ENCODE measurements around the gene SPTBN4.
A peak's percentile ranks its signal among the peaks of the same experiment; 100 is the strongest.

Gene SPTBN4

DNA sequence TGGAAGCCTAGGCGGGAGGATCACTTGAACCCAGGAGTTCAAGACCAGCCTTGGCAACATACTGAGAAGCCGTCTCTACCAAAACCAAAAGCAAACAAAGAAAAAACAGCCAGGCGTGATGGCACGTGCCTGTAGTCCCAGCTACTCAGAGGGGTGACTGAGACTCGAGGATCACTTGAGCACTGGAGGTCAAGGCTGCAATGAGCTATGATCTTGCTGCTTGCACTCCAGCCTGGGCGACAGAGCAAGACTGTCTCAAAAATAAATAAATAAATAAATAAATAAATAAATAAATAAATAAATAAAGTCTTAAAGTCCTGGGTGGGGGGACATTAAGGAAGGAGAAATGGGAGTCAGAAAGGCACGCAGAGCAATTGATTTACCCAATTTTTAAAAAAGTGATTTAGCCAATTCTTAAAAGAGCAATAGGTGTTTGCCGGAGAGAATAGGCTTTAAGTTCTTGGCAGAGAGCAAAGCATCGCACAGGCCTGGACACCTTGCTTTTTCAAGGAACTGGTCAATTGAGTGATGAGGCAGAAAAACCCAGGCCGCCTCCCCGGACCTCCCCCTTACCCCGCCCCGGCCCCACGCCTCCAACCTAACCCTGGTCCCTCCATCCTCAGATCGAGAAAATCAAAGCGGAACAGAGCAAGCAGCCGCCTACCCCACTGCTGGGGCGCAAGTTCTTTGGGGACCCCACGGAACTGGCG, 100.4 kb downstream of the SPTBN4 start:
- no peak for DNase-seq

- DNase-seq: no peak
Observed at GRCh38 chr19:40567750-40568494, 101.1 kb downstream of the SPTBN4 start.

DNA sequence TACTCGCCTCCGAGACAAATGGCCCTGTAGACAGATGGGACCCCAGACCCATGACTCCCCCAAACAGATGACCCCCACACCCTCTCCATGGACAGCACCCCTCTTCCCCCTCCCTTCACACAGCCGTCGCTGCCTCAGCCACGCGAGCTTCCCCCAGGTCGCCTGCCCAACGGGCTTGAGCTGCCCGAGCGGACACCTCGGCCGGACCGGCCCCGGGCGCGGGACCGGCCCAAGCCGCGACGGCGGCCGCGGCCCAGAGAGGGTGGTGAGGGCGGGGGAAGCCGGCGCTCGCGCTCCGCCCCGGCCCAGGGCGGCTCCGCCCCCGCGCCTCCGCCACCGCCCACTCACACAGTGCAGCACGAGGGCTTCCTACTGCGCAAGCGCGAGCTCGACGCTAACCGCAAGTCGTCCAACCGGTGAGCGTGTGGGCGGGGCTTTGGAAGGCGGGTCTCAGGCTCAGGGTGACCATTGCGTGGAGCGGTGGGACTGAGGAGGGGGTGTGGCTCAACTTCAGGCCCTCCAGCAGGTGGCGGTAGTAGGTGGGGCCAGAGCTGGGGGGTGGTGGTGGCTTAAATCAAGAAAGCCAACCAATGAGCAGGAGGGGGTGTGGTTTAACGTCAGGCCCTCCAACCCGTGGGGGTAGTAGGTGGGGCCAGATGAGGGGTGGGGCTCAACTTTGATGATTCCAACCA, 103.7 kb downstream of the SPTBN4 start:
- DNase-seq: peak; percentile 94 to 97

- DNase-seq: no peak
Observed at GRCh38 chr19:40571005-40571318, 104.2 kb downstream of the SPTBN4 start.

- DNase-seq: no peak
Observed at GRCh38 chr19:40571831-40572495, 105.2 kb downstream of the SPTBN4 start.

DNA sequence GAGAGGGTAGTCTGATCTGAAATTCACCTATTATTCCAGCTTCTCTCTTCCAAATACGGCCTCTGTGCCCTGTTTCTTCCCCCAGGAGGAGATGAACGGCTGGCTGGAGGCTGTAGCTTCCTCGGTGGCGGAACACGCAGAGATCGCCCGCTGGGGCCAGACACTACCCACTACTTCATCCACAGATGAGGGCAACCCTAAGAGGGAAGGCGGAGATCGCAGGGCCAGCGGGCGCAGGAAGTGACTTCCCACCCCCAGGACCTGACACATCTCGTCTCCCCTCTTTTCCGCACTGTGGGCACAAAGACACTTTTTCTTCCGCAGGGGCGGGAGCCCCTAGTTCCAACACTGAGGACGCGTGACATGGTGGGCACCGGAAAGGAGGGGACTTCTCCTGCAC, 108.5 kb downstream of the SPTBN4 start:
- no peak for DNase-seq

DNA sequence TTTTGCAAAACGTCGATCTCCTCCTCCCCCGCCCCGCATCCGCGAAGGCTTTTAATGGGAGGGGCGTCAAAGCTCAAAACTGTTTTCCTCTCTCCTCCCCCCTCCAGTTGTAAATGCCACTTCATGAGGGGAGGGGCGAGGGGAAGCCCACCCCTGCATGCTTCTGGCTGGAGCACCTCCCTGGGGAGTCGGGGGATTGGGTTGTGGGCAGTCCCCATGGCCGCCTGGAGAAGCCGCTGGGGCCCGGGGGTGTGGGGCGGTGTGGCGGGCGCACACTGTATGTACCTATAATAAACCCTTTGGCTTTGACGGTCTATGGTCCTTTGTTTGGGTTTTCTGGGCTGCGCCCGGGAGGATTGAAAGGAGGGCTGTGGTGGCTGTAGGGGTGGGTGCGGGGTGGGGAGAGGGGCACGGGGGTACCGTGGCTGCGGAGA, 109.4 kb downstream of the SPTBN4 start:
- DNase-seq: peak in 1 of 2 donors; percentile 19

DNA sequence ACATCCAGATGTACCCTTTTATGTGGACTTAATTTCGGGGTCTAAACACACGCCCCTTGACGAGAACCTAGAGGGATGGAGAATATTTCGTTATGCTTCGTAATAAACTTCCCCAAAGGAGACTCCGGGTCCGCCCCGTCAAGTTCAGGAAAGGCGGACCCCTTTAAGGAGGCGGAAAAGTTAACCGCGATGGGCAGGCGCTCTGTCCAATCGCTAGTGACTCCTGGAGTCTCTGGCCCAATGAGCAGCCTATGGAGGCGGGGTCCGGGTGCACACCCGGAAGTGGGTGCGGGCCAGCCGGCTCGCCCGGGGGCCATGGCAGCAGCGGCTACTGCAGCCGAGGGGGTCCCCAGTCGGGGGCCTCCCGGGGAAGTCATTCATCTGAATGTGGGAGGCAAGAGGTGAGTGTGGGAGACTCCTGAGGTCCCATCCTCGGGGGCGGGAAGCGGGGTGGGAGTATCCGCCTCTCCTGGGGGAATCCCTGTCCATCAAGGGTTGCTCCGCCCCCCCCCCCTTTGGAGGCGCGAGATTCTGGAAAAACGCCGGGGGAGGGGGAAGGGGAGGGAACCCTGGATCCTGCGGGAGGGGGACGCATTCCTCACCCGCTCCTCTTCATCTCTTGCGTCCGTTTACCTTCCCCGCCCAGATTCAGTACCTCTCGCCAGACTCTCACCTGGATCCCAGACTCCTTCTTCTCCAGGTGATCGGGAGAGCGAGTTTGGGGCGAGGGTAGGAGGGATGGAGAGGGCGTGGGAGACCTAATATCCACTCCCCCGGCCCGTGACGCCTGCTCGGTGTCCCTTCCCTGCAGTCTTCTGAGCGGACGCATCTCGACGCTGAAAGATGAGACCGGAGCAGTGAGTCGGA, 110.0 kb downstream of the SPTBN4 start, which contains the start of gene SHKBP1:
SHKBP1 (plus strand) TSS at position 289 of the 867 bp plus-strand sequence; CDS start at position 316, 27 bp downstream.
- peak; percentile 92 for DNase-seq

DNA sequence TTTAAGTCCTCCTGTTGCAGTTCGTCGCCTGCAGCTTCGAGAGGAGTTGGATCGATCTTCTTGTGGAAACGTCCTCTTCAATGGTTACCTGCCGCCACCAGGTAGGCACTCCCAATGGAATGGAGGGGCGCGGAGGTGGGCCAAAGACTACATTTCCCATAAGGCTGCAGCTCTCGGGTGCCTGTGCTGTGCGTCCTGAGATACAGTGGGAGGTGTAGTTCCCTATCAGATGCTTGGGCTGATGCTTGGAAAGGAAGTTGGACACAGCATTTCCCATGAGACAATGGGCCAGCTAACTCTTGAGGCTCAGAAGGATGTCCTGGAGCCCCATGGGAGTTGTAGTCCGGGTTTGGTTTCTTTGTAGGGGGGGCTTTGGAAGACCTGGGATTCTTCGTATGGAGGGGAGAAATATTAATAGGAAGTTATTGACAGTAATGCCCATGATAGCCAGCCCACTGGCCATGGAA, 111.7 kb downstream of the SPTBN4 start:
- no peak for DNase-seq

DNA sequence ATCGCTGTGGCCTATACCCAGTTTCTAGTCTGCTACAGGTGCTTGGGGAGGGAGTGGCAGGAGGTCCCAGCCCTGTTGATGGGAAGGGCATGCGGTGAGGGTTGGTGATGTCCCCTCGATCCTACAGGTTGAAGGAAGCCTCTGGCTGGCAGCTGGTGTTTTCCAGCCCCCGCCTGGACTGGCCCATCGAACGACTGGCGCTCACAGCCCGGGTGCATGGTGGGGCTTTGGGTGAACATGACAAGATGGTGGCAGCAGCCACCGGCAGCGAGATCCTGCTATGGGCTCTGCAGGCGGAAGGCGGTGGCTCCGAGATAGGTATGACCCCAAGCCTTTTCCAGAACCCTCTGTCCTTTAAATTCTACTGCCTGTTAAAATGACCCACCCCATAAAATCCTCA, 113.8 kb downstream of the SPTBN4 start:
- no peak for DNase-seq

GRCh38 chr19:40581531-40581930, 114.7 kb downstream of the SPTBN4 start:
- DNase-seq: no peak

DNA sequence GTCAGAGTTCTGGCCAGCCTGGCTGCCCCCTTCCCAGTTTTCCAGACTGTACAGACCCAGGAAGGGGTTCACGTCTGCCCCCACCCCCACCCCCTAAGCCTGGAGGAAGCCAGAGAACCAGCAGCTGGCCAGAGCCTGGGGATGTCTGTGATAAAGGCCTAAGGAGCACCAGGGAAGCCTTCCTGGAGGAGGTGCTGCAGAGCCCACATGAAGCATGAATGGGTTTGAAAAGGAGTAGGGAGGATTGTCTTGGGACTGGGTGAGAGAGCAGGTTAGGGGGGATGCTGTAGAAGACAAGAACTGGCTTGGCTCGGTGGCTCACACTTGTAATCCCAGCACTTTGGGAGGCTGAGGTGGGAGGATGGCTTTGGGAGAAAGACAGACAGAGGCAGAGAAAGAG, 115.7 kb downstream of the SPTBN4 start:
- DNase-seq: no peak

DNA sequence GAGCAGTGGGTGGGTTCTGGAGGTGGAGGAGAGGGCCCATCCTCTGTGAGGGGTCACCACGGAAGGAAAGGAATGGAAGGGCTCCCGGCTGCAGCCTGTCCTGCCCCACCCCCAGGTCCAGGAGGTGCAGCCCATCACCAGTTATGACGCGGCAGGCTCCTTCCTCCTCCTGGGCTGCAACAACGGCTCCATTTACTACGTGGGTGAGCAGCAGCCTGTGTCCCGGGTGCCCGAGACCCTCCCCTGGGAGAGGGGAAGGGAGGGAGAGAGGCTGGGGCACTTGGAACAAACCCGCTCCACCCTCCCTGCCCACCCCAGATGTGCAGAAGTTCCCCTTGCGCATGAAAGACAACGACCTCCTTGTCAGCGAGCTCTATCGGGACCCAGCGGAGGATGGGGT, 116.5 kb downstream of the SPTBN4 start:
- DNase-seq: no peak

DNA sequence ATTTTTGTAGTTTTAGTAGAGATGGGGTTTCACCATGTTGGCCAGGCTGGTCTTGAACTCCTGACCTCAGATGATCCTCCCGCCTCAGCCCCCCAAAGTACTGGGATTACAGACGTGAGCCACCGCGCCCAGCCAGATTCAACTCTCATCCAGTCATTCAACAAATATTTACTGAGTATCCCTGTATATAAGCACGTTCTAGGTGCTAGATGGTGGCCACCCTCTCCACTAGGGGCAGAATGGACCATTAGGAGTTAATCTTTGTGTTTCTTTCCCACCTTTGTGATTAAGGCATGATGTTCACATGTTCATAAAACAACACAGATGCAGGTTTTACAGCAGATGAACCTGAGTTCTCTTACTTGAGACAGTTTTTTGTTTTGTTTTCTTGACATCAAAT, 117.2 kb downstream of the SPTBN4 start:
- no peak for DNase-seq

GRCh38 chr19:40585241-40585981, 118.6 kb downstream of the SPTBN4 start:
- no peak for DNase-seq

- no peak for DNase-seq
Observed at GRCh38 chr19:40585982-40586422, 119.2 kb downstream of the SPTBN4 start.

DNA sequence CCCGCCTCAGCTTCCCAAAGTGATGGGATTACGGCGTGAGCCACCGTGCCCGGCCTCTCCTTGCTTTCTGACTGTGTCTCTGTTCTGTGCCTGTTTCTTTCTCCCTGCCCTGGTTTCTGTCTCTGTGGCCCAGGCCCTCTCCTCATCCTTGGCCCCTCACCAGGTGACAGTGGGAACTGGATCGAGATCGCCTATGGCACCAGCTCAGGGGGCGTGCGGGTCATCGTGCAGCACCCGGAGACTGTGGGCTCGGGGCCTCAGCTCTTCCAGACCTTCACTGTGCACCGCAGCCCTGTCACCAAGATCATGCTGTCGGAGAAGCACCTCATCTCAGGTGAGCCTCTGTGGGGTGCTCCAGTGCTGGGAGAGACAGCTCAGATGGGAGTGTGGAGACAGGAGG, 119.8 kb downstream of the SPTBN4 start:
- no peak for DNase-seq

GRCh38 chr19:40588110-40588854, 121.5 kb downstream of the SPTBN4 start:
- no peak for DNase-seq

GRCh38 chr19:40588926-40589569, 122.2 kb downstream of the SPTBN4 start:
- no peak for DNase-seq
